GM23338 (cell line): Measurements from ENCODE around the gene APP. TPM values are rescaled to one million over a fixed set of nuclear protein-coding genes. Genes with fewer than 3 reads are reported as not detected.

ENCODE experiments used
- ATAC-seq: fragments of 200-7000 bp; cut with Tn5 transposase; 3 replicates; pipeline ENCODE4 v1.9.1; 2020
- DNase-seq: peaks from one replicate; pipeline ENCODE4 v3.0.0-alpha.2; 2015; ENCODE audit warnings: low spot score
- H2AFZ ChIP-seq: fragments of 200-600 bp; sonication (generic); 2 replicates; pipeline ENCODE4 v1.8.0; 2016; ENCODE audit warnings: antibody characterized with exemption, mild to moderate bottlenecking, moderate library complexity
- H3F3A ChIP-seq: fragments of 200-600 bp; sonication (generic); replicated peaks from 2 replicates; pipeline ENCODE4 v1.8.0; 2017; ENCODE audit warnings: antibody characterized with exemption, mixed run types, low read depth
- H3K27ac ChIP-seq: fragments of 200-600 bp; sonication (generic); 2 replicates; pipeline ENCODE4 v1.6.1; 2016; ENCODE audit warnings: low read depth
- H3K27me3 ChIP-seq: fragments of 200-600 bp; sonication (generic); 2 replicates; pipeline ENCODE4 v1.8.0; 2016; ENCODE audit warnings: mild to moderate bottlenecking, mixed run types, moderate library complexity; ENCODE audit not compliant: insufficient read depth
- H3K36me3 ChIP-seq: fragments of 200-600 bp; sonication (generic); 2 replicates; pipeline ENCODE4 v1.8.0; 2016; ENCODE audit warnings: mild to moderate bottlenecking; ENCODE audit not compliant: insufficient read depth
- H3K4me1 ChIP-seq: fragments of 200-600 bp; sonication (generic); 2 replicates; pipeline ENCODE4 v1.8.0; 2016; ENCODE audit warnings: mild to moderate bottlenecking, moderate library complexity; ENCODE audit not compliant: insufficient read depth
- H3K4me2 ChIP-seq: fragments of 200-600 bp; sonication (generic); 2 replicates; pipeline ENCODE4 v1.7.1; 2017; ENCODE audit warnings: mixed run types
- H3K4me3 ChIP-seq: fragments of 200-600 bp; sonication (generic); 2 replicates; pipeline ENCODE4 v1.6.1; 2016; ENCODE audit warnings: mixed run types
- H3K79me2 ChIP-seq: fragments of 200-600 bp; sonication (generic); replicated peaks from 2 replicates; pipeline ENCODE4 v1.8.0; 2017; ENCODE audit warnings: mild to moderate bottlenecking; ENCODE audit not compliant: insufficient read depth
- H3K9me2 ChIP-seq: fragments of 200-600 bp; sonication (generic); 2 replicates; pipeline ENCODE4 v1.8.0; 2017; ENCODE audit not compliant: insufficient read depth
- H4K20me1 ChIP-seq: fragments of 200-600 bp; sonication (generic); replicated peaks from 2 replicates; pipeline ENCODE4 v1.8.0; 2017; ENCODE audit warnings: mild to moderate bottlenecking; ENCODE audit not compliant: insufficient read depth
- H3K27ac Mint-ChIP-seq: 2 replicates; pipeline ENCODE4 v1.8.0; 2020; ENCODE audit warnings: inconsistent platforms, mild to moderate bottlenecking, moderate library complexity, mixed read lengths
- H3K27me3 Mint-ChIP-seq: 3 replicates; pipeline ENCODE4 v1.8.0; 2022; ENCODE audit warnings: low read depth, mild to moderate bottlenecking, moderate library complexity, mixed read lengths, inconsistent platforms; ENCODE audit not compliant: insufficient read depth, poor library complexity
- H3K36me3 Mint-ChIP-seq: 3 replicates; pipeline ENCODE4 v1.8.0; 2021; ENCODE audit warnings: low read depth, mild to moderate bottlenecking, inconsistent platforms, moderate library complexity, mixed read lengths
- H3K4me1 Mint-ChIP-seq: 3 replicates; pipeline ENCODE4 v1.8.0; 2020; ENCODE audit warnings: mild to moderate bottlenecking, inconsistent platforms, mixed read lengths
- H3K4me3 Mint-ChIP-seq: 3 replicates; pipeline ENCODE4 v1.8.0; 2021; ENCODE audit warnings: moderate library complexity, mild to moderate bottlenecking, inconsistent platforms, mixed read lengths
- H3K9me3 Mint-ChIP-seq: 3 replicates; pipeline ENCODE4 v1.8.0; 2020; ENCODE audit warnings: moderate library complexity, mild to moderate bottlenecking, inconsistent platforms, mixed read lengths
- CREB1 ChIP-seq: fragments of 250-450 bp; sonication (Bioruptor Pico); IDR thresholded peaks from 2 replicates; pipeline ENCODE4 v1.5.0; 2020; ENCODE audit warnings: low read depth, mild to moderate bottlenecking, moderate library complexity
- EZH2 ChIP-seq: fragments of 200-600 bp; sonication (generic); IDR thresholded peaks from one replicate; pipeline ENCODE4 v1.8.0; 2017; ENCODE audit warnings: antibody characterized with exemption, mild to moderate bottlenecking, low read depth; ENCODE audit not compliant: unreplicated experiment
- EZH2phosphoT487 ChIP-seq: fragments of 200-600 bp; sonication (generic); IDR thresholded peaks from one replicate; pipeline ENCODE4 v1.8.1; 2018; ENCODE audit warnings: antibody characterized with exemption; ENCODE audit not compliant: unreplicated experiment
- JUNB ChIP-seq: IDR thresholded peaks from one replicate; pipeline ENCODE4 v1.6.1; 2016; ENCODE audit warnings: antibody characterized with exemption; ENCODE audit not compliant: unreplicated experiment
- NANOG ChIP-seq: IDR thresholded peaks from 2 replicates; pipeline ENCODE4 v1.6.1; 2016; ENCODE audit warnings: antibody characterized with exemption, borderline replicate concordance
- POLR2AphosphoS5 ChIP-seq: IDR thresholded peaks from 2 replicates; pipeline ENCODE4 v1.6.1; 2016; ENCODE audit warnings: antibody characterized with exemption, low read depth
- REST ChIP-seq: IDR thresholded peaks from one replicate; pipeline ENCODE4 v1.6.1; 2018; ENCODE audit warnings: antibody characterized with exemption; ENCODE audit not compliant: unreplicated experiment
- STAT1 ChIP-seq: IDR thresholded peaks from one replicate; pipeline ENCODE4 v1.6.1; 2016; ENCODE audit warnings: antibody characterized with exemption; ENCODE audit not compliant: unreplicated experiment
- ZNF114 ChIP-seq: fragments of 250-450 bp; sonication (Bioruptor Pico); IDR thresholded peaks from 2 replicates; pipeline ENCODE4 v1.5.0; 2020; ENCODE audit warnings: mild to moderate bottlenecking, moderate library complexity
- ZNF331 ChIP-seq: fragments of 250-450 bp; sonication (Bioruptor Pico); IDR thresholded peaks from 2 replicates; pipeline ENCODE4 v1.5.0; 2020; ENCODE audit warnings: low read depth, mild to moderate bottlenecking, moderate library complexity
- polyA plus RNA-seq: library from polyadenylated mRNA; unstranded; fragments of >200 nt; fragmentation: Nextera tagmentation; extraction: Ambion mirVana; gene quantifications from 2 replicates; pipeline ENCODE4 v1.2.1, GENCODE V29; 2016
- total RNA-seq: library from RNA; depleted of rRNA; stranded (reverse); fragments of >200 nt; shearing (Covaris generic); gene quantifications from 2 replicates; pipeline ENCODE4 v1.2.3, GENCODE V29; 2014
- TF ChIP-seq, protein P1 (sequence below): IDR thresholded peaks from 2 replicates; pipeline ENCODE4 v1.6.1; 2016; ENCODE audit warnings: antibody characterized with exemption
- TF ChIP-seq, protein P2 (sequence below), 2 experiments: fragments of 200-600 bp in 1 of 2; sonication (generic) in 1 of 2; conservative IDR thresholded peaks; 2 replicates each; pipeline versions ENCODE4 v1.5.1 to v1.6.1; 2016 to 2017; ENCODE audit warnings: antibody characterized with exemption in 2 of 2, low read depth in 2 of 2, mild to moderate bottlenecking in 2 of 2, moderate library complexity in 1 of 2

APP gene
- total and polyA plus RNA-seq, 2 experiments from 2014 or later = 69.4 to 444 TPM

- Histone ChIP-seq H3K27me3 (no peaks in the 10 kb centered on the region), H4K20me1 (no peaks in the 10 kb centered on the region), H3K27ac (0 out of 2 replicates have a peak overlapping the region, but pooled peaks have one; percentile 7), H3K9me2 (no peaks in the 10 kb centered on the region), H3K36me3 (no peaks in the 10 kb centered on the region; the same call in 1 of the 2 replicates), H3K4me3 (no peak overlapping the region), H3F3A (no peaks in the 10 kb centered on the region), H3K4me1 (peaks cover 33% of the 10 kb centered on the region), H3K79me2 (peaks cover 13% of the 10 kb centered on the region), H2AFZ (no peak overlapping the region), H3K4me2 (no peak overlapping the region)
- Mint-ChIP-seq H3K27me3 (peaks cover 4% of the 10 kb centered on the region), H3K4me1 (peaks cover 54% of the 10 kb centered on the region), H3K9me3 (no peaks in the 10 kb centered on the region), H3K27ac (no peak overlapping the region), H3K36me3 (peaks cover 55% of the 10 kb centered on the region), H3K4me3 (no peak overlapping the region)
- ATAC-seq (no peak), DNase-seq (no peak)
- TF ChIP-seq CREB1 (CRISPR knock-in tag) = no peak
- no peak for TF ChIP-seq STAT1
- no peak for TF ChIP-seq POLR2AphosphoS5
Measured at GRCh38 chr21:25965951-25966707, 204.4 kb downstream of the APP start.

DNA sequence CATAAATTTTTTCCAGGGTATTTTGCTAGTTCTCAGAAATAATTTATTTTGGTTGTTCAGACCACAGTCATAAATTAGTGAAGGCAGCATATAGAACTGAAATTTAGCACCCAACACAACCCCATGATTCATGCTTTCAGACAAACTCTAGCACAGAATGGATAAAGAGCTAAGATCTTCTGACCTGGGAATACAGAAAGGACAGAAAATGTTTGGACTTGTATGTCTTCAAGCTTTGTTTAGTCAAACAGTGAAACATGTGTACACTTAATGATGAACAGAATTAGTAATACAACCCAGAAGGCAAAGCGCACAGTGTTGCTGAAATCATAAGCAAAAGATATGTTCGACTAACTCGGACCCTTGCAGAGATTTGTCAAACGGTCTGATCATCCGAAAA lies 205.6 kb downstream of the APP start:
- Histone ChIP-seq H3K9me2 (no peaks in the 10 kb centered on the region), H3K4me3 (no peak overlapping the region), H2AFZ (no peak overlapping the region), H3K27ac (no peak overlapping the region), H3K27me3 (no peaks in the 10 kb centered on the region), H3K4me2 (no peak overlapping the region), H3K36me3 (no peaks in the 10 kb centered on the region; the same call in 1 of the 2 replicates), H3F3A (no peaks in the 10 kb centered on the region), H3K4me1 (peaks cover 42% of the 10 kb centered on the region), H4K20me1 (no peaks in the 10 kb centered on the region), H3K79me2 (peaks cover 9% of the 10 kb centered on the region; the same call in 1 of the 2 replicates)
- peaks cover 7% of the 10 kb centered on the region for H3K27me3 Mint-ChIP-seq
- no peaks in the 10 kb centered on the region for H3K9me3 Mint-ChIP-seq
- H3K4me3 Mint-ChIP-seq = no peak overlapping the region
- peaks cover 60% of the 10 kb centered on the region for H3K4me1 Mint-ChIP-seq
- peak overlapping the region; percentile 41 for H3K27ac Mint-ChIP-seq
- no peak for ATAC-seq
- peaks cover 46% of the 10 kb centered on the region for H3K36me3 Mint-ChIP-seq
- no peak for DNase-seq
- TF ChIP-seq EZH2phosphoT487 (no peak), ZNF114 (CRISPR knock-in tag) (no peak), ZNF331 (CRISPR knock-in tag) (no peak), CREB1 (CRISPR knock-in tag) (no peak), EZH2 (no peak), NANOG (no peak), REST (no peak), POLR2AphosphoS5 (no peak), JUNB (no peak)
- TF ChIP-seq, protein P1, sequence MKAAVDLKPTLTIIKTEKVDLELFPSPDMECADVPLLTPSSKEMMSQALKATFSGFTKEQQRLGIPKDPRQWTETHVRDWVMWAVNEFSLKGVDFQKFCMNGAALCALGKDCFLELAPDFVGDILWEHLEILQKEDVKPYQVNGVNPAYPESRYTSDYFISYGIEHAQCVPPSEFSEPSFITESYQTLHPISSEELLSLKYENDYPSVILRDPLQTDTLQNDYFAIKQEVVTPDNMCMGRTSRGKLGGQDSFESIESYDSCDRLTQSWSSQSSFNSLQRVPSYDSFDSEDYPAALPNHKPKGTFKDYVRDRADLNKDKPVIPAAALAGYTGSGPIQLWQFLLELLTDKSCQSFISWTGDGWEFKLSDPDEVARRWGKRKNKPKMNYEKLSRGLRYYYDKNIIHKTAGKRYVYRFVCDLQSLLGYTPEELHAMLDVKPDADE = no peak
- TF ChIP-seq, protein P2, sequence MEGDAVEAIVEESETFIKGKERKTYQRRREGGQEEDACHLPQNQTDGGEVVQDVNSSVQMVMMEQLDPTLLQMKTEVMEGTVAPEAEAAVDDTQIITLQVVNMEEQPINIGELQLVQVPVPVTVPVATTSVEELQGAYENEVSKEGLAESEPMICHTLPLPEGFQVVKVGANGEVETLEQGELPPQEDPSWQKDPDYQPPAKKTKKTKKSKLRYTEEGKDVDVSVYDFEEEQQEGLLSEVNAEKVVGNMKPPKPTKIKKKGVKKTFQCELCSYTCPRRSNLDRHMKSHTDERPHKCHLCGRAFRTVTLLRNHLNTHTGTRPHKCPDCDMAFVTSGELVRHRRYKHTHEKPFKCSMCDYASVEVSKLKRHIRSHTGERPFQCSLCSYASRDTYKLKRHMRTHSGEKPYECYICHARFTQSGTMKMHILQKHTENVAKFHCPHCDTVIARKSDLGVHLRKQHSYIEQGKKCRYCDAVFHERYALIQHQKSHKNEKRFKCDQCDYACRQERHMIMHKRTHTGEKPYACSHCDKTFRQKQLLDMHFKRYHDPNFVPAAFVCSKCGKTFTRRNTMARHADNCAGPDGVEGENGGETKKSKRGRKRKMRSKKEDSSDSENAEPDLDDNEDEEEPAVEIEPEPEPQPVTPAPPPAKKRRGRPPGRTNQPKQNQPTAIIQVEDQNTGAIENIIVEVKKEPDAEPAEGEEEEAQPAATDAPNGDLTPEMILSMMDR (conservative IDR thresholded peaks at IDR 0.05; ENCODE audit: low read depth in 2 of 2) = no peak
